Hepatic stellate cell (primary cell): ENCODE measurements around the gene LRRC8D.

Experiments used
- DNase-seq: peaks from one replicate; pipeline ENCODE4 v3.0.0; 2011; ENCODE audit warnings: low spot score

Gene LRRC8D

DNA sequence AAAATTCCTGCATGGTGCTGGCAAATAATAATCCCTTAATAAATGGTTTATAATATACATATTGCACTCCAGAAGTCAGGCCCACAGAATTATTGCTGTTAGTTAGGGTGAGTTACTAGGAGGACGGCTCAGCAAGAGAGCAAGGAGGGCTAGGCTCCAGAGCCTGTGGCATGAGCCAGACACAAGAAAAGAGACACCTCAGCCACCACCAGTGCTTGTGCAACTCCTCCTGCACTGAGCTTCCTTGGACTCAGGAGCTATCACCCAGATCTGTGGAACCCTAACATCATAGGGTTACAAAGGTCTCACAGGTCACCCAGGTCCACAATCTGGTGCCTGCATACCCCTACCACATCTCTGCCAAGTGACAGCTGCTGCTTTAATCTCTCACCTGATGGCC is 12.8 kb upstream of the LRRC8D start:
- DNase-seq: no peak

DNA sequence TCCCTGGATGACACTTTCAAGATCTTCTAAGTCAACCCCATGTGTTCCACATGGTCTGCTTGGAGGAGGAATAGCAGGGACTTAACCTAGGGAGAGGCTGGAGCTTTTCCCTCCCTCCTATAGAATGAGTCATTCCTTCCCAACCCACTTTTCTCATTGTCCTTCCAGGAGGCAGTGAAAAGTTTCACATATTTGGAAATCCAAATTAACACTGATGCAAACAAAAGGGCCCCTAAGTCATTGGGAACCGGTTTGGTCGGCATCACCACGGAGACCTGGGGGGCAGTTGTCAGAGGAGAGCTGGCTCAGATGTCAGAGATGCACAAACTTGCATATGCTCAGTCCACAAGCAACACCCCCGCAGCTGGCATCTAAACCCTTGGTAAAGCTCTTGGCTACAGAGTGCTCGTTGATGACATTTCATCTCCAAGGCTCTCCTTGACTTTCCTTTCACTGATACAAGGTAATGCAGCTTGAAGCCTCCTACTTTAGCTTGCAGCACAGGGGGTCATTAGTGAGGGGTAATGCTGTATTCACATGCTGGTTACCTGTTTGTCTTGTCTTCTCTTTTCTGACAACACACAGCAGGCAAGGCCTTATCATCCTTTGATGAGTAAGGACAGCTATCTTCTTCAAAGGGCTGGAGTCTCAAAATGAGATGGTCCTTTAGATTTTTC is 12.3 kb upstream of the LRRC8D start:
- no peak for DNase-seq

DNA sequence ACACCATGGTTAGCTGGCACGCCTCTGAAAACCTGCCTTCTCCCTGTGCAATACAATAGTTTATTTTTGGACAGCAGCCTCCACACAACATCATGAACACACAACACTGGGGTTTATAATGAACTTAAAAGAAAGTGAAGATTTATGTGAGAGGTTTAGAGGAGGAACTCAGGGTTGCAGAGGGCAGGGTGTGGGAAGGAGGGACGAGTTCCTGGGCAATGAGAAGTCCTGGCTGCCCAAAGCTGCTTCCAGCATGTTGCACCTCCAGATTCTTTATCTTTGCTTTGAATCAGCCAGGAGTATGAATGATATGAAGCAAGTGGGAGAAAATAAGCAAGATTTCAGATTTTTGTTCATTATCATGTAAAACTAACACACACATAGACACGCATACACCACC is 11.3 kb upstream of the LRRC8D start:
- no peak for DNase-seq

DNA sequence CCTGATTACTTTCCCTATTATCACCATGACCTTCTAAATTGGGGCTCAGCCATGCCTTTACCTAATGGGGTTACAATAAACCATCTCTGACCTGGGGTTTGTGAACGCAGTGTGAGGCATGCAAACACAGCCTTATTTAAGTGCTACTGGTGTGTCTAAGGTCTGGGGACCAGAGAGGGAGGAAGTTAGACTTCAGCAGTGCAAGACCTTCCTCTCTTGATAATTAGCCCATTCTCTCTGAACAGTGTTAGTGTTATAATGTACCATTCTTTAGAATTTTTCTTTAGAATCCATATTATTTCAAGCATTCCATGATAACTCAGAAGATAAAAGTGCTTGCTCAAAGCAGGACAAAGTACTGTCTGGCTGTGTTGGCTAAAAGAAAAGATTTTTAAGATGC is 10.5 kb upstream of the LRRC8D start:
- no peak for DNase-seq

DNA sequence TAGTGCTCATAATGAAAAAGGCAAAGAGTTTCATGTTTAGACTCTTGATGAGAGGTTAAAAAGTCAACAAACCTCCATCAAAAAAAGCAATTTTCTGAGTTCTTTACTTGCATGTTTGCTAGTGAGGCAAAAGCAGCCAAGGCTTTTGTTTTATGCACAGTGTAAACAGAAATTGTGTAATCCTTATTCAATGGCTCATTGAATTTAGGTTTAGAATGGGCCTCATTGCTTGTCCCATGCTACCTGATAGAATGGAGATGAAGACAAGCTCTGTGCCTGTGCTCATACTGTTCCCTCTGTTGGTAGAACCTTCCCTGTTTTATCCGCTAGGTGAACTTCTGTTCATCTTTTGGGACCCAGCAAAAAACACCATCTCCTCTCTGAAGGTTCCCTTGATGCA is 10.0 kb upstream of the LRRC8D start:
- DNase-seq: no peak

DNA sequence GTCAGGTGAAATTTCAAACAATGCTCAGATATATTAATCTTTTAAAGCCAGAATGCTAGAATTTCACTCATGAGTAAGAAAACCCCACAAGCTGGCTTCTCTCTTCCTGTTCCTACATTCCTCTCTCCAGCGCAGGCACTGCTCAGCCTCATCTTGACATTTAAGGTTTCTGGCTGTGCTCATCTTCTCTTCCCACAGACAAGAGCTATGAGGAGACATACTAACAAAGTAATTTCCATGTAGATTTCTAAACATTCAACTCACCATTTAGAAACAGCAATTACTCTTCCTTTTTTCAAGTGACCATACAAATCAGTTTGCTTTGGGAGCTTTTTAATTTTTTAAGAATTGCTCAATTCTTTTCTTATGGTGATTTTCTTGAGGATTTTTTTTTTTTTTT is 7.8 kb upstream of the LRRC8D start:
- no peak for DNase-seq

DNA sequence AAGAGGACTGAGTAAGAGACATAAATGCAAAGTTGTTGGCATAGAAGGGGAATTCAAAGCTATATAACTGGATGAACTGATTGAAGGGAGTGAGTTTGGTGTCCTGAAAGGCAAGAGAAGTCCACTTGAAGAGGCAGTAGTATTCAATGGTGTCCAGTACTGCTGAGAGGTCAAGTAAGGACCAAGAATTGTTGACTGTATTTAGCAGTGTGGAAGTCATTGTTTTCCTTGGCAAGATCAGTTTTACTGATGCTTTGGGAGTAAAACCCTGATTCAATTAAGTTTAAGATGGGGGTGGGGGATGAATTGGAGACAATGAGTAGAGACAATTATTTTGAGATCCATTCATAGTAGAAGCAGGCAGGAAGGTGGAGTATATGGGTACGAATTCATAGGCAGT is 5.8 kb upstream of the LRRC8D start:
- no peak for DNase-seq

DNA sequence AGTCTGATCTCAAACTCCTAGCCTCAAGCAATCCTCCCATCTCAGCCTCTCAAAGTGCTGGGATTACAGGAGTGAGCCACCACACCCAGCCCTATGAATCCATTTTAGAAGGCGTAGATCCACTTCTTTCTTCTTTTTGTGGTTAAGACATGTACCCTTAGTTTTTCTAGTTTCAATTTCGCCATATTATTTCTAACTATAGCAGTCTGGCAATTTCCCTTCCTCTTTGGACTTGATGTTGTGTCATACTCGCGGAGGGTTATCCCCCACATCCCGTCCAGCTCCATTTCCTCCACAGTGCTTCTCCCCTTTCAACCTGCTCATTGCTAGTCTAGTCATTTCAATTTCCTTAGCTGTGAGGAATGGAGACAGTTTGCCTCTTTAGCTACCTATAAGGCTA is 5.2 kb upstream of the LRRC8D start:
- no peak for DNase-seq

DNA sequence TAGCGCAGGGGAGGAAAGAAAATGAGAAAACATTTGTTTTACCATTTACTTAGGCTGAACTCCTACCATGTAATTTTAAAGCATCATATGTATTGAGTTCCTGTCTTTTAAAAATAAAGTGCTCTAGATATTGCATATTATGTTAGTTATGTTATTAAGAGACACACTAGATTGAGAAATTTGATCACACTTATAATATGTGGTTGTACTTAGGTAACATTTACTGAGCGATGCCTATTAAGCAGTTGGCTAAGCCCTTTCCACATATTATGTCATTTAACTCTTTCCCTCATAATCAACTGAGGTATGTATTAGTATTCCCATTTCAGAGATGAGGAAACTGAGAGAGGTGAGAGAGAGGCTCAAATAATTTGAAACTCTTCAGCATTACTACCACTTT is 4.5 kb upstream of the LRRC8D start:
- no peak for DNase-seq

DNA sequence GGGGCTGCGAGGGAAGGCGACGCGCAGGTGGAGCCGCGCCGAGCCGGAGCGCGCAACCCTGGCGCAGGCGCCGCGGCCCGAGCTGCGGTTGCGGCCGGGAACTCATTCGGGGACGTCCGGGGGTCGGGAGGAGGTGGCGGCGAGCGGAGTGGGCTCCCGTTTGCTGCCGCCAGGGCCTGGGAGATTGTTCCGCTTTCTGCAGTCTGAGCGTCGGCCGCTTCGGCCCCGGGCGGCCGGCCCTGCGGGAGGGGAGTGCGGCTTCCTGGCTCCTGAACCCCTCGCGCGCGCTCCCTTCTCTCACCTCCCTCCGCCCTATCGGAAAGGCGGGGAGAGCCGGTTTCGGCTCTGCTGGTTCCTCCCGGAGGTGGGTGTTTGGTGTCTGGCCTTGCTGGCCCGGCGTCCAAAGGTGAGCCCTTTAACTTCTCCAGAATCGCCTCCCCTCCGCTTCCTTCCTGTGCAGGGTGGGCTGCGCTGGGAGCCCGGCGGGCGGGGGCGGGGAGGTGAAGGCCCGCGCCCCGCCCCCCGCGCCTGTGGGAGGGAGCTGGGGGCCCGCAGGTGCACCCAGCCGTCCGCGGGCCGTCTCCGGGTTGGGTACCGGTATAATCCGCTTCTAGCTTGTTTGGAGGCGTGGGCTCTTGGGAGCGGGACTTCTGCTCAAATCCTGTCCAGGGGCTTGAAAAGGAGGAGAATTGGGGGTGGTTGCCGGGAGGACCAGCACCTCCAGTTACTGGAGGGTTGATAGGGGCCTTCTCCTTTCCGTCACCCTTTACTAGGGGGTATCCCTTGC is 683 bp downstream of the LRRC8D start:
- DNase-seq: peak; percentile 40

DNA sequence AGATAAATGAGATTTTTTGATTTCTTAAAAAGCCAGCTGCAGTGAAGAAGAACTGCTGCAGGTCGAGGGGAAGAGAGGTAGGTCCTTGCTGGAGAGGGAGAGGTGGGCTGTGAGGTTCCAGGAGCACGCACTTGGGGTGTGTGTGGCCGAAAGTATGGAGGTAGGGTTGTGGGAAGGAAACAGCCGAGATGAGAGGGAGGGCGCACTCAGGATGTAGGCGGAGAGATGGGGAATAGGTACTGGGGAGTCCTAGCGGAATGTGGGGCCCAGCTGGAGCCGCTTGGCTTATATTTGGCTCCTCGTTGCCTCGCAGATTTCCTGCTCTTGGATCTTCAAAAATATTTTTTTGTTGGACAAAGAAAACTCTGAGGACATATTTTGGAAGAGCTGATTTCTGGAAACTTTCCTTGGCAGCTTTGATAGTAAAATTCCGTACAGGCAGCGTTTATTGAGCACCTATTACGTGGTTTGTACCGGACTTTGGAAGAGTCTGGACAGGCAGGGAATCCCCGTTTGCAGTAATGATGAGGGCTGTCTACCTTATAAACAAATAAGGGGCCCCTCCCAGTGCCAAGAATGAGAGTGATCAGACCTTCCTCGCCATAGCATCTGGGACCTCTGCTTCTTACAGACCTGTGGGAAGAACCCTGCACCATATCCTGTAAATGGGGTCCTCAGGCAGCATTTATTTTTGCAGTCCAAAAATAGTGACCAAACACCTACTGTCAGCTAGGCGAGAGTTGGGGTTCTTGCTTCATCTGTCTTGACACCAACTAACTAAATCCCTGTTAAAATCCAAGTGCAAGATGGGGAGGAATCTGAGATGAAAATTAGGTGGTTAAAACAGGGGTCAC is 1.5 kb downstream of the LRRC8D start:
- DNase-seq: no peak

DNA sequence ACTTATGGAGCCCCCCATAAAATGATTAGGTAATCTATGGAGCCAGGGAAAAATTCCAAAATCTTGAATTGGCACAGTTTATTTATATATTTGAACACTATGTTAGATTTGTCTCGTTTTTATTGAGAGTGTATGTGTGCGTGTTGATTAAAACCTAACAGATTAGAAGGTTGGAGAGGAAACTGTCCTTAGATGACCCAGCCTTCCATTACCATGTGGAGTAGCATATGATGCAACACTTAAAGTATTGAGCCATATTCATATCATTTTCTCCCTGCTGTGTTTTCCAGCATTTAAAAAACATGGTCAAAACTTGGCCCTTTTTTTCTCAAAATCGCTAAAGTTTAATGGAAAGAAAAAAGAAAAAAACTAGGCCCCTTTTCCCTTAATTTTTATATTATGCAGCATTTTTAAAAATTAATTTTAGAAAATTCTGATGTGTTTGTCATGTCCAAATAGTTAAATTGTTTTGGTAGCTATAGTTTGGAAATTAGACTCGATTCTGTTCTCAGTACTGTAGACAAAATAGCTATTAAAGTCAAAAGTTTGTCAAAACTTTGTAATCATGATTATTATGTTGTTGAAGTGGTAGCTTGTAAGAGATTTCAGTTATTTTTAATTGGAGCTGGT is 2.3 kb downstream of the LRRC8D start:
- no peak for DNase-seq

DNA sequence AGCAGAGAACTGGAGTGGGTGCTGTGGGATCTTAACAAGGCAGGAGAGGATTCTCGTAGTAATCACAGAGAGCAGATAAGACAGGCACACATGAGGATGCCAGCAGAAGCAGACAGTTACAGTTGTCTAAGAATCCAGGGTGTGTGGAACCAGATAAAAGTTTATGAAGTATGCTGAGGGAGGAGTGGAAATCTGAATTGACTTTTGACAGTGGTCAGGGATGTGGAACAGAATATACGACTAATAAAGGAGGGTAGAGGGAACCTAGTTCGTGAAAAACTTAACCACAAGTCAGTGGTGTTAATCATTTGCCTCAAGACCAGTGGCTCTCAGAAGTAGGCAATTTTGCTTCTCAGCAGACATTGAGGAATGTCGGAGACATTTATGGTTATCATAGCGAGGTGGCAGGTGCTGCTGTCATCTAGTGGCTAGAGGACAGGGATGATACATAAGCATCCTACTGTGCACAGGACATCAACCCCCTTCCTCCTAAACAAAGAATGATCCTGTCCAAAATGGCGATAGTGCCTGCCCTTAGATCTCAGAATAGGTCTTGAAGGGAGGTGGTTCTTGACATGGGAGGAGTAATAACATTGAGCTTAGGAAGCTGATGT is 3.0 kb downstream of the LRRC8D start:
- DNase-seq: no peak

DNA sequence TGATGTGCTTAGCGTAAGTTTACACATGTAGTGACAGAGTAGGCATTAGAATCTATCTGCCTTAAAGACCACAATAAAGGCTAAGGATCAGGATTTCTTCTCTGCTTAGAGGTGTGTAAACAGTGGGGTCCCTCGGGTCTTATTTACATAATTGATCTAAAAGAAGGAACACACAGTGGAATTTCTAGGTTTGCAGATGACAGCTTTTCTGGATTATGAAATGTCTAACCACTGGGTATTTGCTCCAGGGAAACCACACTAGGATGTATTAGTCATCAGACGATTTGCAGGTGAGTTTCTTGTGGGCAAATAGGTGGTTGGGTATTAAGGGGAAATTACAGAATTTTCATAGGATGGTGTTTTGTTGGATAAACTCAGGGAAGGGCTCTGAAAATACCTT is 5.8 kb downstream of the LRRC8D start:
- no peak for DNase-seq

DNA sequence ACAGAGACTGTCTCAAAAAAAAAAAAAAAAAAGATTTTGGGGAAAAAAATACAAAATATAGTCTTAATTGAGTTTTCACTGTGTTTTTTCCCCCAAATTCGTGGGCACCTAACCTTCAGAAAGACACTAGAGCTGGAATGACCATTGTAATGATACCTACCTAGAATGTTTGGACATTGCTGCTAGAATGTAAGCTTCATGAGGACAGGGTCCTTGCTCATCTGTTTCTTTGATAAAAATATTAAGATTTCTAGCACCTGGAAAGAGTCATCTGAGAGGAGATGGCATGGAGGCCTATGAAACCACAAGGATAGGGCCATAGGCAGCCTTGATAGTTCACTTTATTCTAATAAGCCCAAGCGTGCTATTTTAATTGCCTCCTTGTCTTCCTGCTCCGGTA is 6.5 kb downstream of the LRRC8D start:
- DNase-seq: no peak

DNA sequence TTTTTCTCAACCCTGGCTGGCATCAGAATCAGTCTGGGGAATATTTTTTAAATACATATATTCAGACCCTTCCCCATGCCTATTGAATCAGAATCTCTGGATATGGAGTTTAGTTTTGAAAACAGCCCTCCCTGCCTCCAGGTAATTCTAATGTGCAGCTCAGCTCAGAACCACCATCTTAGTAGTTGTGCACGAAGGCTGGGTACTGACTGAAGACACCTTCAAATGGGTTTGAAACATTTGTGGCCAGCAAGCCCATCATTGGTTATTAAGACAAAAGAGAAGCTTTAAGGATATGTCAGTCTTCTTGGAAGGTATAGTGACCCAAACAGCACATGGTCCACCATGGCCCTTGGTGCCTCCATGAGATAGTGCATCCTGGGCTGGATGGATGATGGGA is 7.1 kb downstream of the LRRC8D start:
- DNase-seq: no peak

DNA sequence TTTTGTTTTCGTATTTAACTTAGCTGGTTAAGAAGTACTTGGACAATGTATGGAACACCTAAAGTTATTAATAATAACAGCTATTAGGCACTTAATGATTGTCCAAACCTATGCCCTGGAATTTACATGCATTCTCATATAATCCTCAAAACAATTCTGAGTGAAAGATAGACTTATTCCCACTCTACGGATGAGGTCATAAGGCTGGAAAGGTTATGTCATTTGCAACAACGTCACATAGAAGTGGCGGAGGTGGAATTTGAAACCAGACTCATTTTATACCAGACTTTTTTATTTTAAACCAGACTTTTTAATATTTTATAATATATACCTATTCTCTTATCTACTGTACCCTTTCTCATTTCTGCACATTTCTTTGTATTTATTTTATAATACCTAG is 8.4 kb downstream of the LRRC8D start:
- DNase-seq: no peak

DNA sequence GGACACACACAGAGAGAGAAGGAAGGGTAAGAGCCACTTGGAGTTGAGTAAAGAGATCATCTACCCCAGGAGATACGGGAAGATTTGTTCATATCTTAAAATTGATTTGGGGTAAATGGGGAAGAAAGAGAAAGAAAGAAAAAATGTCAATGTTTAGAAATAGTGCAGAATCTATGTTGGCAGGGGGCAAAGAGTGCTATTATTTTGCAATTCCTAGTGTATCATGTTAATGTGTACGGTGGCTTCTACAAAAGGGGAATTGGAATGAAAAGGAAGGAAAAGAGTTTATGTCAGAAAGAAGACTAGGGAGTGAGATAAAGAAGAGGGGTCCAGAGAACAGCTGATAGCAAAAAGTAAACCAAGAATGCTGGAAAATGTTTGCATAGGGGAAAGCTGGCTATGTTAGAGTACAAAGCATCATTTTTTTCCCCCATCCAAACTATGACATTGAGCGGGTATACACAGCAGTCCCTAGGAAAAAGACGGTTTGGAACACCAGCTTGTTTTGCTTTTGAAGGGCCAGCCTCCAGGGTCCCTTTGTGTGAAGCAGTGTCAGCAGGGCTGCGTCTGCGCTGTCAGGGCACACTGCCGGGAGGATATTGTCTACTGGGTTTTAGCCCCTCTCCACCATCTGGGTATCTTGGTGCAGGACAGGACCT is 10.8 kb downstream of the LRRC8D start:
- DNase-seq: no peak

DNA sequence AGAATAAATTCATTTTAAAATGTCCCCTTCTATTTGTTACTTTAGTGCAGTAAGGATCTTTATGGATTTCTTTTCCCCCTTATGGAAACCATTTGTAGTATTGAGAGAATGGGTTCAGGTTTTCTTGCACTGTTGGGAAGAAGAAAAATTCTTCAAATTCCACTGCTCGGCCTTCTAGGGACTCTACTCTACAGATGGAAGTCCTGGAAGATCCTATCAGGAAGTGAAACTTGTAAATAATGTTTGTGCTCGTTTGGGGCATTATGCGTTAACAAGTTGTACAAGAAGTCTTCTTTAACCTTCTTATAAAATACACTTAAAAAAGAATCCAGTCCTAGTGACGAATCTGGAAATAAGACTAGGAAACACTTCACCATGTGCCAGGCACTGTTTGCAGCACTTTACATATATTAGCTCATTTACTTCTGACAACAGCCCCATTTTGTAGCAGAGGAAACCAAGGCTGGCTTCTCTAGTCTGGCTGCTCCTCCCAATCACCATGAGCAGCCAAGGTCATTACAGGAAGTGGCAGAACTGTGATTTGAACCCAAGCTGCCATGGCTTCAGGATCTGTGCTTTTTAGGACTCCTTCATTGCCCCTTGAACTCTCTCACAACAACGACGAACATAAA is 11.8 kb downstream of the LRRC8D start:
- no peak for DNase-seq

DNA sequence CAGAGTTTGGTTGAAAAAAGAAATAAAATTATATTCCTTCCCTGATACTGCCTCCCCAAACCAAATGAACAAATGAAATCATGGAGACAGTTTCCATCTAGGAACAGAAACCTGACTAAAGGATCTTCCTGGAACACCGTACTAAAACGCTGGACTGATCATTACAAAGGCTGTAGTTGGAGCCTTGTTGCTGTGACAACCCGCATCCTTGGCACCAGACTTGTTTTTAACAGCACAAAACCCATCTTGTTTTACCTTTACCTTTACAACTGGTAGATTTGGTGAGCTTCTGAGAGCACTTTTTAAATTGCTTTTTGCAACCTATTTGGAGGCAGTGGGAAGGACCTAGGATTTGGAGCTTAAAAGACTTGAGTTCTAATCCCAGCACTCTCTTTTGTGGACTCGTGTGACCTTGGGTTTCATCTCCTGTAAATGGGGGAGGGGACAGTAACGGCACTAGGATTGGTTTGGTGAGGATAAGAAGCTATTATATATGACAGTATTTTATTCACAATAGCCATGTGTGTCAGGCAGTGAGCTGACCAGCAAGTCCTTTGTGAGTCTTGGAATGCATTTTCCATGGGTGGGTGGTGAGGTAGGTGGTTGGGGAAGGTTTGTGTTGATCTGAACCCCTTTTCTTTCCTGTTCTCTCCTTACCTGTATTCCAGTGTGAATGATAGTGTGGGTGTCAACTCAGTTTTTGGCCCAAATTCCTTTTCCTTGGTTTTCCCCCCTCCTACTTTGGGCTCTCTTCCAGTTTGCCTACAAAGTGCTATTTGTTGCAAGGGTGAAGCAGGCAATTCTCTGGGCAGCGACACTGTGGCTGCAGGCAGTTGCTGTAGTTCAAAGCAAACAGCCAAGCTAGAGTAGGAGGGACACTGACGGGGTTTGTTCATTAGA is 12.6 kb downstream of the LRRC8D start:
- DNase-seq: no peak
